ENCODE measurements around the gene KIF18A. TPM values are rescaled to one million over a fixed set of nuclear protein-coding genes. Genes with fewer than 3 reads are reported as not detected.
A peak's percentile ranks its signal among the peaks of the same experiment; 100 is the strongest.

The KIF18A gene
- total and polyA plus RNA-seq, 9 of the 15 experiments (the other 6 are each of a cell fraction or from before 2014, with no cell fraction given), result 15.1 to 36.1 (median 24.3) TPM

GRCh38 chr11:28105869-28106268 lies 2.1 kb downstream of the KIF18A start (continued):
- TF ChIP-seq REST (IDR thresholded peaks at IDR 0.05; ENCODE audit: borderline replicate concordance), result peak; percentile 41
- TF ChIP-seq REST (CRISPR knock-in tag; IDR thresholded peaks at IDR 0.05; ENCODE audit: low read depth), result no peak
- no peak for TF ChIP-seq ZNF707 (CRISPR knock-in tag; conservative IDR thresholded peaks at IDR 0.05)
- no peak for TF ChIP-seq BRF1 (IDR thresholded peaks at IDR 0.05; ENCODE audit: borderline replicate concordance, extremely low read depth, insufficient read length)
- TF ChIP-seq ZNF644 (tag; IDR thresholded peaks at IDR 0.05; ENCODE audit: low read depth), result no peak
- no peak for TF ChIP-seq GABPB2 (CRISPR knock-in tag; conservative IDR thresholded peaks at IDR 0.05)
- TF ChIP-seq EP400 (IDR thresholded peaks at IDR 0.05), result 0 out of 2 replicates have a peak, but pooled peaks have one; percentile 5
- TF ChIP-seq HDGF (IDR thresholded peaks at IDR 0.05), result no peak
- TF ChIP-seq PML (IDR thresholded peaks at IDR 0.05; ENCODE audit: low read length), result no peak
- TF ChIP-seq HDAC2 (IDR thresholded peaks at IDR 0.05), result no peak

Data from K562 (cell line).